GM12875 (cell line): Measurements from ENCODE around the gene WASHC2A.
"Not testable (repeated sequence)": the region's sequence is repeated elsewhere in the genome, so short reads cannot be mapped to it uniquely, and the experiment has no call there.

Experiments used
- H3K4me3 ChIP-seq: one replicate; pipeline ENCODE4 v1.5.1; 2011; ENCODE audit warnings: low read depth, low read length, control low read depth
- CTCF ChIP-seq: IDR thresholded peaks from 2 replicates; pipeline ENCODE4 v1.5.1; 2011; ENCODE audit warnings: low read depth, mild to moderate bottlenecking, control low read depth, inconsistent platforms, low read length, moderate library complexity, borderline replicate concordance; ENCODE audit not compliant: insufficient read depth

The WASHC2A gene

GRCh38 chr10:50067546-50068351, at the start of gene WASHC2A:
Gene WASHC2A, plus strand, starts transcription at chr10:50067954. Its CDS starts 52 bp downstream, at chr10:50068006.
- H3K4me3 ChIP-seq, result peak within 1 kb of the TSS; percentile 81

GRCh38 chr10:50019279-50019678, 48.5 kb upstream of the WASHC2A start:
- not testable (repeated sequence) for H3K4me3 ChIP-seq

GRCh38 chr10:50020451-50021024, 47.2 kb upstream of the WASHC2A start:
- H3K4me3 ChIP-seq, result not testable (repeated sequence)

GRCh38 chr10:50021646-50022045, 46.1 kb upstream of the WASHC2A start:
- TF ChIP-seq CTCF, result no peak
- H3K4me3 ChIP-seq, result no peak overlapping the region

GRCh38 chr10:50024716-50025383, 42.9 kb upstream of the WASHC2A start:
- not testable (repeated sequence) for H3K4me3 ChIP-seq

- TF ChIP-seq CTCF, result no peak
- no peak overlapping the region for H3K4me3 ChIP-seq
These were observed 42.1 kb upstream of the WASHC2A start for GRCh38 chr10:50025627-50026026.

GRCh38 chr10:50027195-50027594, 40.6 kb upstream of the WASHC2A start:
- TF ChIP-seq CTCF, result no peak
- H3K4me3 ChIP-seq, result no peak overlapping the region

GRCh38 chr10:50033481-50033880, 34.3 kb upstream of the WASHC2A start:
- H3K4me3 ChIP-seq, result no peak overlapping the region
- no peak for TF ChIP-seq CTCF

GRCh38 chr10:50035337-50035736, 32.4 kb upstream of the WASHC2A start:
- not testable (repeated sequence) for H3K4me3 ChIP-seq
